Measurements from ENCODE around the gene NBAS. TPM values are rescaled to one million over a fixed set of nuclear protein-coding genes. Genes with fewer than 3 reads are reported as not detected.

Gene NBAS
- total RNA-seq, 2 donors from 2014 or later, result 31.5 to 32.0 TPM

DNA sequence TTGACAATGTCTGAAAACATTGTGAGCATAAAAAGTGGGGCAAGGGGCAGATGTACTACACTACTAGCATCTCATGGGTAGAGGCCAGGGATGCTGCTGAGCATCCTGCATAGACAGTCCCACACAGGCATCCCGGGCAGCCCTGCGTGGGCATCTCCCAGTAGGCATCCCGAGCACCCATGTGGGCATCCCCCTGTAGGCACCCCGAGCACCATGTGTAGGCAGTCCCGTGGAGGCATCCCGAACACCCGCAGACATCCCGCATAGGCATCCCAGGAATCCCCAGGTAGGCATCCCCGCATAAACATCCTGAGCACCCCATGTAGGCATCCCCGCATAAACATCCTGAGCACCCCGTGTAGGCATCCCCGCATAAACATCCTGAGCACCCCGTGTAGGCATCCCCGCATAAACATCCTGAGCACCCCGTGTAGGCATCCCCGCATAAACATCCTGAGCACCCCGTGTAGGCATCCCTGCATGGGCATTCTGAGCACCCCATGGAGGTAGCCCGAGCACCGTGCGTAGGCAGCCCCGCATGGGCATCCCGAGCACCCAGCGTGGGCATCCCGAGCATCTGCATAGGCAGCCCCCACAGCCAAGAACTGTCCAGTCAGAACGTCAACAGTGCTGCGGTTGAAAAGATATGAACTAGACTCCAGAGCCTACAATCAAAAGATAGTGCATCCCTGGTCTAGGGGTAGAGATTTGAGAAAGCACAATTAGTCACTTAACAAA, 273.5 kb downstream of the NBAS start:
- H3K36me3 ChIP-seq, result peaks cover 6% of the 10 kb centered on the region
- ATAC-seq (ENCODE audit: insufficient number of reproducible peaks, low FRiP score, low read depth), result no peak
- H3K4me1 ChIP-seq (ENCODE audit: control insufficient read depth in 1 of 2, low read depth in 2 of 2), result no peaks in the 10 kb centered on the region

DNA sequence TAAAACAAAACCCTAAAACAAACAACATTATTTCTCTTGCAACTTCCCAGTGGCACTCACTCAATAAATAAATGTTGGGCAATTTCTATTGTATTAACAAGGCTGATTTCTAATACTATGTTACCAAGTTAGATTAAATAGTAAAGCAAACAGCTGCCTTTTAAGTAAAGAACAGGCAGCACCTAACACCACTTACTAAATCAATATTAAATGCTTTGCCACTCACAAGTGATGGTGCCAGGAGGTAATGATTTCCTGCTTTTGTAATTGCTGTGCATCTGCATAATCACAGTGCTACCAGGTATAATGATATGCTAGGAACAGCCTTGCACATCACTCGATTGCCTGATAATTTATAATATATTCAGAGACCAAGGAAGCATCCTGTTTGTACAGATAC, 276.5 kb downstream of the NBAS start:
- Histone ChIP-seq H3K27ac (no peak overlapping the region), H3K27me3 (replicated peaks; ENCODE audit: insufficient read depth) (no peaks in the 10 kb centered on the region), H3K36me3 (peaks cover 6% of the 10 kb centered on the region), H3K9me3 (no peaks in the 10 kb centered on the region), H3K4me1 (ENCODE audit: control insufficient read depth in 1 of 2, low read depth in 2 of 2) (no peaks in the 10 kb centered on the region), H3K4me3 (no peak overlapping the region)
- DNase-seq (ENCODE audit: low spot score) (no peak), ATAC-seq (ENCODE audit: insufficient number of reproducible peaks, low FRiP score, low read depth) (no peak)
- TF ChIP-seq, protein P1, sequence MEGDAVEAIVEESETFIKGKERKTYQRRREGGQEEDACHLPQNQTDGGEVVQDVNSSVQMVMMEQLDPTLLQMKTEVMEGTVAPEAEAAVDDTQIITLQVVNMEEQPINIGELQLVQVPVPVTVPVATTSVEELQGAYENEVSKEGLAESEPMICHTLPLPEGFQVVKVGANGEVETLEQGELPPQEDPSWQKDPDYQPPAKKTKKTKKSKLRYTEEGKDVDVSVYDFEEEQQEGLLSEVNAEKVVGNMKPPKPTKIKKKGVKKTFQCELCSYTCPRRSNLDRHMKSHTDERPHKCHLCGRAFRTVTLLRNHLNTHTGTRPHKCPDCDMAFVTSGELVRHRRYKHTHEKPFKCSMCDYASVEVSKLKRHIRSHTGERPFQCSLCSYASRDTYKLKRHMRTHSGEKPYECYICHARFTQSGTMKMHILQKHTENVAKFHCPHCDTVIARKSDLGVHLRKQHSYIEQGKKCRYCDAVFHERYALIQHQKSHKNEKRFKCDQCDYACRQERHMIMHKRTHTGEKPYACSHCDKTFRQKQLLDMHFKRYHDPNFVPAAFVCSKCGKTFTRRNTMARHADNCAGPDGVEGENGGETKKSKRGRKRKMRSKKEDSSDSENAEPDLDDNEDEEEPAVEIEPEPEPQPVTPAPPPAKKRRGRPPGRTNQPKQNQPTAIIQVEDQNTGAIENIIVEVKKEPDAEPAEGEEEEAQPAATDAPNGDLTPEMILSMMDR (IDR thresholded peaks at IDR 0.05), result no peak

More for the DNA sequence above, 273.5 kb downstream of the NBAS start:
- Histone ChIP-seq H3K27me3 (replicated peaks; ENCODE audit: insufficient read depth) (no peaks in the 10 kb centered on the region), H3K4me3 (no peak overlapping the region), H3K27ac (no peak overlapping the region), H3K9me3 (no peaks in the 10 kb centered on the region)
- TF ChIP-seq, protein P1 (IDR thresholded peaks at IDR 0.05), result no peak
- DNase-seq (ENCODE audit: low spot score), result no peak

DNA sequence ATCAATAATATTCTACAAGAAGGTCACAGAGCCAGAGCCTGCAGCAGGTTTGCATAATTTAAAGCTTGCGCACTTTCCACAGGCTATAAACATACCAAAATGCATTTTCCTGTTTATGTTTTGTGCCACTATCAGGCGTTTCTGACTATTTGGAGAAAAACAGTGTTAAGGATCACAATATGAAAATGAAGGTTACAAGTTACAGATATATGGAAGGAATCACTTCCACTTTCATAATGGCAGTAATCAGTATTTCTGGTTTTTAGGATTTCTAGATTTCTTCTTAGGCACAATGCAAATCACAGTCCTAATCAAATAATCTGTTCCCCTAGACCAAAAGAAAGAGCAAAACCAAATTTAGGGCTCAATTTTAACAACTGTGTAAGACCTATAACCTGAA, 279.5 kb downstream of the NBAS start:
- Histone ChIP-seq H3K27ac (no peak overlapping the region), H3K27me3 (replicated peaks; ENCODE audit: insufficient read depth) (no peaks in the 10 kb centered on the region), H3K4me1 (ENCODE audit: control insufficient read depth in 1 of 2, low read depth in 2 of 2) (no peaks in the 10 kb centered on the region), H3K9me3 (no peaks in the 10 kb centered on the region), H3K36me3 (peaks cover 6% of the 10 kb centered on the region), H3K4me3 (no peak overlapping the region)
- ATAC-seq (ENCODE audit: insufficient number of reproducible peaks, low FRiP score, low read depth), result no peak
- DNase-seq (ENCODE audit: low spot score), result no peak
- TF ChIP-seq, protein P1 (IDR thresholded peaks at IDR 0.05), result no peak

DNA sequence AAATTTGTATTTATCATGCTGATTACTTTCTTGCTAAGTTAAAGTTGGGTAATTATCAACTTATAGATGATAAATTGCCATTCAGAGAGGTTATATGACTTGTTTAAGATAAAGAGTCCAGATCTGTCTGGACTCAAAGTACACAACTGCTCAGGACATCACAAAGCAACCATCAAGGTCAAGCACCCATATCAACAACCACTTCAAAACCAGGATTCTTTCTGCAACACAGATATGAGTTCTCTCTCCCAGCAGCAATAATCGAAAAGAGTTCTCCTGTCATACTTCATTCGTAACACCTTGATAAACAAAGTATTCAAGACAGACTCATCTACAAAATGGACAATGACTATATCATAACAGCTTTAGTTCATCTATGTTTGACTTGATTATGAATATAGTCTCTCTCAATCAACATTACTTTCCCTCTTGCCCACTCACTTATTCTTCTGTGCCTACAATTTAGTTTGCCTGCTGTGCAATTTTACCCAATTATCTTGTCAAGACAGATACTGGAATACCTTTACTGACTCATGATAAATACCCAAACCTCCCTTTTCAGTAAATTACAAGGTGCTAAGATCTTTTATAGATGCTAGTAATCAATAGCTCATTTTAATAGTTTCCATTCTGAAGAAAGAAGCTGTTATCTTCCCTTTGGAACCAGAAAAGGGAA, 281.8 kb downstream of the NBAS start:
- ATAC-seq (ENCODE audit: insufficient number of reproducible peaks, low FRiP score, low read depth) (no peak), DNase-seq (ENCODE audit: low spot score) (no peak)
- no peaks in the 10 kb centered on the region for H3K36me3 ChIP-seq
- H3K4me3 ChIP-seq, result no peak overlapping the region
- no peaks in the 10 kb centered on the region for H3K27me3 ChIP-seq (replicated peaks; ENCODE audit: insufficient read depth)
- no peaks in the 10 kb centered on the region for H3K9me3 ChIP-seq
- peaks cover 0 to 3% of the 10 kb centered on the region in 2 donors for H3K4me1 ChIP-seq (ENCODE audit: control insufficient read depth in 1 of 2, low read depth in 2 of 2)
- H3K27ac ChIP-seq, result no peak overlapping the region
- TF ChIP-seq, protein P1 (IDR thresholded peaks at IDR 0.05), result no peak

DNA sequence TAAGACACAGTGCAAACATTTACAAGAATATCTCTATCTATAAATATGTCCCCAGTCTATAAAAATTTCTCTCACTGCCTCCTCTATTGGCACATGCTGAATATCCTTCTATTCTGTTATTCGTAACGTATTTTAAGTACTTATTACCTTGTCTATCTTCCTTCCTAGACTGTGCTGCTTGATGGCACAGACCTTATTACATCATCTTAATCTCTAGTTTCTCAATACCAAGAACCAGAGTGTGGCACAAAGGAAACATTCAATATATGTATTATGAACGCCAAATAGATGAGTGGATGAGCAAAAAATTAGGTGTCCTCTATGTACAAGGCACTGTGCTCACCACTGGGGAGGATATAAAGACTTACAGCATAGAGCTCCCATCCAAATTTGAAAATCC, 282.8 kb downstream of the NBAS start:
- H3K9me3 ChIP-seq, result no peaks in the 10 kb centered on the region
- no peak overlapping the region for H3K27ac ChIP-seq
- H3K4me1 ChIP-seq (ENCODE audit: control insufficient read depth in 1 of 2, low read depth in 2 of 2), result peaks cover 0 to 7% of the 10 kb centered on the region in 2 donors
- no peak for ATAC-seq (ENCODE audit: insufficient number of reproducible peaks, low FRiP score, low read depth)
- no peaks in the 10 kb centered on the region for H3K36me3 ChIP-seq
- DNase-seq (ENCODE audit: low spot score), result no peak
- no peak overlapping the region for H3K4me3 ChIP-seq
- no peaks in the 10 kb centered on the region for H3K27me3 ChIP-seq (replicated peaks; ENCODE audit: insufficient read depth)
- TF ChIP-seq, protein P1 (IDR thresholded peaks at IDR 0.05), result no peak

Data from thoracic aorta (tissue), 2 donors.